Left ventricle myocardium inferior (tissue), 1 donor: ENCODE measurements around the gene DNAJB6. TPM values are rescaled to one million over a fixed set of nuclear protein-coding genes. Genes with fewer than 3 reads are reported as not detected.

Experiments used
- DNase-seq: peaks from one replicate; pipeline ENCODE4 v3.0.0-alpha.2; 2020
- H3K27ac ChIP-seq: fragments of 200-600 bp; replicated peaks from 2 replicates; pipeline ENCODE4 v1.8.0; 2021
- H3K27me3 ChIP-seq: fragments of 200-600 bp; 2 replicates; pipeline ENCODE4 v1.8.0; 2021; ENCODE audit warnings: low read depth
- H3K36me3 ChIP-seq: fragments of 200-600 bp; 2 replicates; pipeline ENCODE4 v1.8.0; 2021
- H3K4me1 ChIP-seq: fragments of 200-600 bp; 2 replicates; pipeline ENCODE4 v1.8.0; 2021
- H3K4me3 ChIP-seq: fragments of 200-600 bp; 2 replicates; pipeline ENCODE4 v1.8.0; 2021; ENCODE audit warnings: mild to moderate bottlenecking, moderate library complexity
- H3K9me3 ChIP-seq: fragments of 200-600 bp; replicated peaks from 2 replicates; pipeline ENCODE4 v1.8.0; 2021
- intact Hi-C: fragments of 100-400 bp; cut with micrococcal nuclease; formaldehyde crosslinking; loops from one replicate; pipeline ENCODE4 v1.11.0; 2022
- total RNA-seq: library from RNA; stranded (reverse); fragmentation: NEBNext Ultra II Directional; extraction: Animal tissue kit (Norgen Biotek cat#: 25700); gene quantifications from one replicate; pipeline ENCODE4 v1.2.1, GENCODE V29; 2021
- TF ChIP-seq, protein P1 (sequence below): fragments of 200-600 bp; IDR thresholded peaks from 2 replicates; pipeline ENCODE4 v1.8.0; 2021; ENCODE audit warnings: antibody characterized with exemption, mild to moderate bottlenecking, borderline replicate concordance
- donor health status: DM: no; HTN: yes; CAD: no; lungs with severe emphysema.

The DNAJB6 gene
- total RNA-seq, 1 donor from 2014 or later, result 211 TPM

DNA sequence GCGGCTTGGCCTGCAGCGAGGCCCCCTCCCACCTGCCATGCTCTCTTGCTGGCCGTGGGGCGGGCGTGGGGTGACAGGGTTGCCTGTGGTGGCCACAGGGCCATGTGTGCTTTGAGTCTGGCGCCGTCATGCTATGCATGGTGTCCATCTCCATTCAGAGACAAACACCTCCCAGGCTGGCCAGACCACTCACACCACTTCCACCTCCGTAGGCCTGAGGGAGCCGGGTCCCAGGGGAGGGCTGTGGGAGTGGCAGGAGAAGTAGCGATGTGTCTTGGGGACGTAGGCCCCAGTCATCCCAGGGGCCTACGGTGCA is 65.5 kb downstream of the DNAJB6 start:
- no peak for DNase-seq
- intact Hi-C loops, result no loop called here
- Histone ChIP-seq H3K27me3 (no peaks in the 10 kb centered on the region), H3K4me3 (no peak overlapping the region), H3K36me3 (peaks cover 40% of the 10 kb centered on the region), H3K9me3 (no peaks in the 10 kb centered on the region), H3K27ac (peak overlapping the region; percentile 51), H3K4me1 (peaks cover 79% of the 10 kb centered on the region)
- TF ChIP-seq, protein P1, sequence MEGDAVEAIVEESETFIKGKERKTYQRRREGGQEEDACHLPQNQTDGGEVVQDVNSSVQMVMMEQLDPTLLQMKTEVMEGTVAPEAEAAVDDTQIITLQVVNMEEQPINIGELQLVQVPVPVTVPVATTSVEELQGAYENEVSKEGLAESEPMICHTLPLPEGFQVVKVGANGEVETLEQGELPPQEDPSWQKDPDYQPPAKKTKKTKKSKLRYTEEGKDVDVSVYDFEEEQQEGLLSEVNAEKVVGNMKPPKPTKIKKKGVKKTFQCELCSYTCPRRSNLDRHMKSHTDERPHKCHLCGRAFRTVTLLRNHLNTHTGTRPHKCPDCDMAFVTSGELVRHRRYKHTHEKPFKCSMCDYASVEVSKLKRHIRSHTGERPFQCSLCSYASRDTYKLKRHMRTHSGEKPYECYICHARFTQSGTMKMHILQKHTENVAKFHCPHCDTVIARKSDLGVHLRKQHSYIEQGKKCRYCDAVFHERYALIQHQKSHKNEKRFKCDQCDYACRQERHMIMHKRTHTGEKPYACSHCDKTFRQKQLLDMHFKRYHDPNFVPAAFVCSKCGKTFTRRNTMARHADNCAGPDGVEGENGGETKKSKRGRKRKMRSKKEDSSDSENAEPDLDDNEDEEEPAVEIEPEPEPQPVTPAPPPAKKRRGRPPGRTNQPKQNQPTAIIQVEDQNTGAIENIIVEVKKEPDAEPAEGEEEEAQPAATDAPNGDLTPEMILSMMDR, result no peak

DNA sequence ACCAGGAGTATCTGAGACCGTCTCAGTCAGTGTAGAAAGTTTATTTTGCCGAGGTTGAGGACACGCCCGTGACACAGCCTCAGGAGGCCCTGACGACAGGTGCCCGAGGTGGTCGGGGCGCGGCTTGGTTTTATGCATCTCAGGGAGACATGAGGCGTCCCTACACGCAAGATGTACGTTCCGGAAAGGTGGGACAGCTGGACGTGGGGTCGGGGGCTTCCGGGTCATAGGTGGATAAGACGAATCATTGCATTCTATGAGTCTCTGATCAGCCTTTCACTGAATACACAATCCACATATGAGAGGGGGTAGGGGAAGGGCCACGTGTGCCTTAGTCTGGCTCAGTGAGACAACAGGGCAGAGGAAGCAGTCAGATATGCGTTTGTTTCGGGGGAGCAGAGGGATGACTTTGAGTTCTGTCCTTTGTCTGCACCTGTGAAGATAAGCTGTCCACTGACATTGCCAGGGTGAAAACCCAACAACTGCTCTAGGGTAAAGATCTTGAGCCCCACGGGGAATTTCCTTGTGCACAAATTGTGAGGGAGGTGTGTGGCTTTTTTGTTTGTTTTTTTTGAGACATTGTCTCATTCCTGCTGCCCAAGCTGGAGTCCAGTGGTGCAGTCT is 66.2 kb downstream of the DNAJB6 start:
- peak overlapping the region; percentile 51 for H3K27ac ChIP-seq
- intact Hi-C loops, result no loop called here
- peaks cover 72% of the 10 kb centered on the region for H3K4me1 ChIP-seq
- H3K36me3 ChIP-seq, result peaks cover 44% of the 10 kb centered on the region
- H3K4me3 ChIP-seq, result no peak overlapping the region
- TF ChIP-seq, protein P1, result no peak
- no peaks in the 10 kb centered on the region for H3K27me3 ChIP-seq
- no peak for DNase-seq
- H3K9me3 ChIP-seq, result no peaks in the 10 kb centered on the region

DNA sequence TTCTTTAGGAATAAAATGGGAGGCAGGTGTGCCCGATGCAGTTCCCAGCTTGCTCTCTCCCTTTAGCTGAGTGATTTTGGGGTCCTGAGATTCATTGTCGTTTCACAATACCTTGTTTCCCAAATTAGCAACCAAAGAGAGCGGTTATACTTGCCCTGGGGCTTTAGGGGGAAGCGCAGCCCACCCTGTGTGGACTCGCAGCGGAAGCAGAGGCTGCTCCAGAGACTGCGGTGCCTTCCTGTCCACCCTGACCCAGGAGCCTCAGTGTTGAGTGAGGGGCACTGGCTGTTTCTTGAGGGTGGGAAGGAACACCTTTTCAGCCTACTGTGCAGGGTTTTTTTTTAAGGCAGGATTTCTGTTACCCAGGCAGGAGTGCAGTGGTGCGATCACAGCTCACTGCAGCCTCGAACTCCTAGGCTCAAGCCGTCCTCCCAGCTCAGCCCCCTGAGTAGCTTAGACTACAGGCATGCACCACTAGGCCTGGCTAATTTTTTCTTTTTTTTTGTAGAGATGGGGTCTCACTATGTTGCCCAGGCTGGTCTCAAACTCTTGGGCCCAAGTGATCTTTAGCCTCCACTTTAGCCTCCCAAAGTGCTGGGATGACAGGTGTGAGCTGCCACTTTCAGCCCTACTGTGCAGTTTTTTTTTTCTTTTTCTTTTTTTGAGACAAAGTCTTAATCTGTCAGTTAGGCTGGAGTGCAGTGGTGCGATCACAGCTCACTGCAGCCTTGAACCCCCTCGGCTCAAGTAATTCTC is 67.0 kb downstream of the DNAJB6 start:
- intact Hi-C loops, result no loop called here
- H3K36me3 ChIP-seq, result peaks cover 47% of the 10 kb centered on the region
- H3K27me3 ChIP-seq, result no peaks in the 10 kb centered on the region
- peak overlapping the region; percentile 38 for H3K27ac ChIP-seq
- peaks cover 64% of the 10 kb centered on the region for H3K4me1 ChIP-seq
- H3K4me3 ChIP-seq, result no peak overlapping the region
- DNase-seq, result no peak
- no peaks in the 10 kb centered on the region for H3K9me3 ChIP-seq
- TF ChIP-seq, protein P1, result no peak

DNA sequence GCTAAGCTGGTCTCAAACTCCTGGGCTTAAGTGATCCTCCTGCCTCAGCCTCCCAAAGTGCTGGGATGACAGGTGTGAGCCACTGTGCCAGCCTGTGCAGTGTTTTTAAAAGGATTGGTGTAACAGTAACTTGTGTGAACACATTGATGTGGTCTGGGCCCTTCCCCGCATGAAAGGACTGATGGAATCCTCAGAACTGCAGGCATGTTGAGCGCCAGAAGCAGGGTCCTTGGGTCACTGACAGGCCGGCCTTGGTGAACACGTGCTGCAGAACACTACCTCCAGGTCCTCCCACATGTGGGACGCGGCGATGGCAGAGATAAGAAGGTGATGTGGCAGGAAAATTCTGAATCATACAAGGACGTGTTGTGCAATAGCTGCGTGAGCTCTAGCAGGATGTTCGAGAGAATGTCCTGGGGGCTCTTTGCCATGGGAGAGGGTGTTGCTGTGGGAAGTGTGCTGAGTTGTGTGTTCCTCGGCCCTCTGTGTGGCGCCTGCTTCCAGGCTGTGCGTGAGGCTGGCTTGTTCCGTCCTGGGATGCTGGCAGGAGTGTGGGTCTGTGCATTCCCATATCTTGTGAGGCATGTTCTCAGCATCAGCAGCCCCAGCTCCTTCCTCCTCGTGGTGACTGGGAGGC is 68.2 kb downstream of the DNAJB6 start:
- no peaks in the 10 kb centered on the region for H3K9me3 ChIP-seq
- peaks cover 53% of the 10 kb centered on the region for H3K4me1 ChIP-seq
- peaks cover 46% of the 10 kb centered on the region for H3K36me3 ChIP-seq
- no peak for DNase-seq
- H3K27me3 ChIP-seq, result no peaks in the 10 kb centered on the region
- no peak overlapping the region for H3K4me3 ChIP-seq
- peak overlapping the region; percentile 58 for H3K27ac ChIP-seq
- TF ChIP-seq, protein P1, result no peak
- intact Hi-C loops, result no loop called here

DNA sequence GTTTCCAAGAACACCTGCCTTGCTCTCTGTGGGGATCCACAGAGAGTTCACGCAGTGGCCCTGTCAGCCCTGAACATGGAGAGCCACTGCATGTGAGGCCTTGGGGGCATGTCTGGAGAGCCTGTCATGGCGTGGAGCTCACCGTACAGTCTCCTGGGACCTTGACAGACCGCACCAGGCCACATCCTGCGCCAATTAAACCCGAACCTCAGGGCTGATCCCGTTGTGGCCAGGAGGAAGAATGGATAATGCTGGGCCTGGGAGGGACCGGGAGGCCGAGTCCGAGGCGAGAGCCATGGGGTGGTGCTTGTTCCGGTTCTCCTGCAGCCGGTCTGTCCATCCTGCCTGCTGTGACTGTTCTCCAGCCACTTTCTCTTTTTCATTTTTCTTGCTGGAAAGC is 68.7 kb downstream of the DNAJB6 start:
- H3K36me3 ChIP-seq, result peaks cover 46% of the 10 kb centered on the region
- intact Hi-C loops, result no loop called here
- H3K27ac ChIP-seq, result peak overlapping the region; percentile 58
- H3K4me3 ChIP-seq, result no peak overlapping the region
- no peaks in the 10 kb centered on the region for H3K9me3 ChIP-seq
- no peaks in the 10 kb centered on the region for H3K27me3 ChIP-seq
- TF ChIP-seq, protein P1, result no peak
- peaks cover 48% of the 10 kb centered on the region for H3K4me1 ChIP-seq
- DNase-seq, result no peak
